Stimulated activated naive CD8-positive, alpha-beta T cell treated with anti-CD3 and anti-CD28 coated beads, Interleukin-15, Interleukin-2, amounts not matched to agents 100 ng/mL and 50 ng/mL, for 24 hours (primary cell): ENCODE data around the gene FLVCR1.

Source experiments
- H3K27ac Mint-ChIP-seq: one replicate; pipeline ENCODE4 v1.8.0; 2021; ENCODE audit warnings: mild to moderate bottlenecking, mixed read lengths
- H3K27me3 Mint-ChIP-seq: one replicate; pipeline ENCODE4 v1.8.0; 2021; ENCODE audit warnings: mixed read lengths
- H3K36me3 Mint-ChIP-seq: one replicate; pipeline ENCODE4 v1.8.0; 2021; ENCODE audit warnings: low read depth, mixed read lengths
- H3K4me1 Mint-ChIP-seq: one replicate; pipeline ENCODE4 v1.8.0; 2021; ENCODE audit warnings: low read depth, mixed read lengths
- H3K4me3 Mint-ChIP-seq: one replicate; pipeline ENCODE4 v1.8.0; 2021; ENCODE audit warnings: mild to moderate bottlenecking, mixed read lengths
- H3K9me3 Mint-ChIP-seq: one replicate; pipeline ENCODE4 v1.8.0; 2021; ENCODE audit warnings: mixed read lengths

Gene FLVCR1

DNA sequence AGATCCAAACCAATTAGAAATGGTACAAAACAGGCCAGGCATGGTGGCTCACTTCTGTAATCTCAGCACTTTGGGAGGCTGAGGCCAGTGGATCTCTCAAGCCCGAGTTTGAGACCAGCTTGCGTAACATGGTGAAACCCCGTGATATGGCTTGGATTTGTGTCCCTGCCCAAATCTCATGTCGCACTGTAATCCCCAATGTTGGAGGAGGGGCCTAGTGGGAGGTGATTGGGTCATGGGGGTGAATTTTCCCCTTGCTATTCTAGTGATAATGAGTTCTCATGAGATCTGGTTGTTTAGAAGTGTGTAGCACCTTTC lies 85.3 kb downstream of the FLVCR1 start:
- Mint-ChIP-seq H3K9me3 (no peaks in the 10 kb centered on the region), H3K4me3 (no peak overlapping the region), H3K27ac (no peak overlapping the region), H3K4me1 (peaks cover 4% of the 10 kb centered on the region), H3K36me3 (no peaks in the 10 kb centered on the region), H3K27me3 (peaks cover 12% of the 10 kb centered on the region)

DNA sequence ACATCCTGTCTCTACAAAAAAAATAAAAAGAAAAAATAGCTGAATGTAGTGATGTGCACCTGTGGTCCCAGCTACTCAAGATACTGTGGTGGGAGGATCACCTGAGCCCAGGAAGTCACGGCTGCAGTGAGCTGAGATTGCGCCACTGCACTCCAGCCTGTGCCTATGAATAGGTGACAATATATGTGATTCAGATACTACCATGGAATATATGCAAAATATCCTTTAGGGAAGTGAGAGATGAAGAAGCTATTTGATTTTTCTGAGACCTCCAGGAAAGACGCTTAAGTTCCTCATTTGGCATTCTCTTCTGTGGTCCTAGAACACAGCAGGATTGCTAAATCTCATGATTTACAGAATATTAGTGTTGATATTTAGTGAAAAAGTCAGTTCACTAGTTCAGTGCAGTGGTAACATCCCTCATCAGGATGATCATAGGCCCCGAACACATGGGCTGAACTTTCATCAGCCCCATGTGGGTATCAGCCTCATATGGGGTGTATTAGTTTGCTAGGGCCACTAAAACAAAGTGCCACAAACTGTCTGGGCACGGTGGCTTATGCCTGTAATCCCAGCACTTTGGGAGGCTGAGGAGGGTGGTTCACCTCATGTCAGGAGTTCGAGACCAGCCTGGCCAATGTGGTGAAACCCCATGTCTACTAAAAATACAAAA lies 86.3 kb downstream of the FLVCR1 start:
- Mint-ChIP-seq H3K27me3 (peaks cover 22% of the 10 kb centered on the region), H3K4me1 (peaks cover 4% of the 10 kb centered on the region), H3K9me3 (peaks cover 3% of the 10 kb centered on the region), H3K27ac (no peak overlapping the region), H3K4me3 (no peak overlapping the region), H3K36me3 (no peaks in the 10 kb centered on the region)

DNA sequence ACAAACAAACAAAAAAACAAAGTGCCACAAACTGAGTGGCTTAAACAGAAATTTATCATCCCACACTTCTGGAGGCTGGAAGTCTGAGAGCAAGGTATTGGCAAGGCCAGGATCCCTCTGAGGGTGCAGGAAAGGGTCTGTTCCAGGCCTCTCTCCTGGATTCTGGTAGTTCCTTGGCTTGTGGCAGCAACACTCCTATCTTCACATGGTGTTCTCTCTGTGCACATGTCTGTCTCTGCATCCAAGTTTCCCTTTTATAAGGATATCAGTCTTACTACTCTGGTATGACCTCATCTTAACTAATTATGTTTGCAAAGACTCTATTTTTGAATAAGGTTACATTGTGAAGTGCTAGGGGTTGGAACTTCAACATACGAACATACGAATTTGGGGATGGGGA lies 87.0 kb downstream of the FLVCR1 start:
- peaks cover 7% of the 10 kb centered on the region for H3K4me1 Mint-ChIP-seq
- no peaks in the 10 kb centered on the region for H3K36me3 Mint-ChIP-seq
- H3K9me3 Mint-ChIP-seq, result peaks cover 3% of the 10 kb centered on the region
- H3K27me3 Mint-ChIP-seq, result peaks cover 29% of the 10 kb centered on the region
- no peak overlapping the region for H3K4me3 Mint-ChIP-seq
- H3K27ac Mint-ChIP-seq, result no peak overlapping the region

DNA sequence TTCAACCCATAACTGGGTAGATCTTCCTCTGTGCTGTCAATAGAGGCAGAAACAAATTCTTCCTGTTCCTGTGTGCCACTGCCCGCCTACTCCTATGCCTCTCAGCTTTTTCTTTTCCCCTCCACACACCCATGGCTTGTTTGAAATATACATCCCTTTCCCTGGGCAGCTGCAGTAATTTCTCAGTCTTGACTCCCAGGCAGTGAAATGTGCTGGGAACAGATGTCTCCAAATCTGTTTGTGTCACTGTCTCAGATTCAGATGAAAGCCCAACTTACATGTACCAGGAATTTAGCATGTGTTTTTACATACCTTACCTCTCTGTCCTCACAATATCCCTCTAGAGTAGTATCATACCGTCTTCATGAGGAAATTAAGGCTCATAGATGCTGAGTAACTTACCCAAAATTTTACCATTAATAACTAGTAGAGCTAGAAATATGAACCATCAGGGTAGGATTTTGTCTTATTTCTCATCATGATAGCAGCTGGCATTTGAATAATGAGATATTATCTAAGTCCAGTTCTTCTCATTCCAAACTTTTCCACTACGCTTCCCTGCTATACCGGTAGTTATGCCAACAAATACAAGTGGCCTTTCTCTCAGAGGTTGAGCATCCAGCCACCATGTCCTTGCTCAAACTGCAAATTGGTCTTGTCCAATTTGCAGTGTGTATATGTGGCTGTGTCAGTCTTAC lies 87.5 kb downstream of the FLVCR1 start:
- no peak overlapping the region for H3K4me3 Mint-ChIP-seq
- H3K27ac Mint-ChIP-seq, result no peak overlapping the region
- H3K27me3 Mint-ChIP-seq, result peaks cover 35% of the 10 kb centered on the region
- no peaks in the 10 kb centered on the region for H3K36me3 Mint-ChIP-seq
- peaks cover 12% of the 10 kb centered on the region for H3K4me1 Mint-ChIP-seq
- H3K9me3 Mint-ChIP-seq, result peaks cover 3% of the 10 kb centered on the region

DNA sequence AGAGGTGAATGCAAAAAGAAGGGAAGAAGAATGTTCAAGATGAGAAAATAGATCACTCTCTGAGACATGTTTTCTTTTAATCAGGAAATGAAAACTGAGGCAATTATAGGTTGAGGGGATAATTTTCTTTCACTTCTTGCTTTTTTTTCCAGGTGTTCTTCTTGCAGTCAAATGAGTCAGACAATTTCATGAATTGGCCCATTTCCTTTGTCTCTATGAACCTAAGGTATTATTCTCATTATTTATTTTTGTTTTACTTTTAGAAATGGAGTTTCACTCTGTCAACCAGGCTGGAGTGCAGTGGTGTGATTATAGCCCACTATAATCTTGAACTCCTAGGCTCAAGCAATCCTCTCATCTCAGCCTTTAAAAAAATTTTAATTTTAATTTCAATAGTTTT lies 88.8 kb downstream of the FLVCR1 start:
- peaks cover 3% of the 10 kb centered on the region for H3K9me3 Mint-ChIP-seq
- peaks cover 12% of the 10 kb centered on the region for H3K4me1 Mint-ChIP-seq

More for the DNA sequence above, 88.8 kb downstream of the FLVCR1 start:
- no peak overlapping the region for H3K4me3 Mint-ChIP-seq
- no peaks in the 10 kb centered on the region for H3K36me3 Mint-ChIP-seq
- H3K27me3 Mint-ChIP-seq, result peaks cover 37% of the 10 kb centered on the region
- H3K27ac Mint-ChIP-seq, result no peak overlapping the region
